Measurements from ENCODE around the gene TAF4. TPM values are rescaled to one million over a fixed set of nuclear protein-coding genes. Genes with fewer than 3 reads are reported as not detected.
A peak's percentile ranks its signal among the peaks of the same experiment; 100 is the strongest.

TAF4 gene
- total RNA-seq, 4 donors from 2014 or later: 13.9 to 22.0 (median 18.6) TPM

- no peak overlapping the region for H3K4me3 ChIP-seq (replicated peaks in 1 of 3)
- peaks cover 5 to 12% of the 10 kb centered on the region in 2 donors for H3K4me1 ChIP-seq
- no peaks in the 10 kb centered on the region for H3K27me3 ChIP-seq
- no peaks in the 10 kb centered on the region for H3K36me3 ChIP-seq
- H3K9me3 ChIP-seq: no peaks in the 10 kb centered on the region
- WGBS, 2 donors: 94 to 95% methylated on average over 14 of the region's 14 CpGs
- intact Hi-C loops (cut with DNase I): no loop called here
- TF ChIP-seq, protein P1, sequence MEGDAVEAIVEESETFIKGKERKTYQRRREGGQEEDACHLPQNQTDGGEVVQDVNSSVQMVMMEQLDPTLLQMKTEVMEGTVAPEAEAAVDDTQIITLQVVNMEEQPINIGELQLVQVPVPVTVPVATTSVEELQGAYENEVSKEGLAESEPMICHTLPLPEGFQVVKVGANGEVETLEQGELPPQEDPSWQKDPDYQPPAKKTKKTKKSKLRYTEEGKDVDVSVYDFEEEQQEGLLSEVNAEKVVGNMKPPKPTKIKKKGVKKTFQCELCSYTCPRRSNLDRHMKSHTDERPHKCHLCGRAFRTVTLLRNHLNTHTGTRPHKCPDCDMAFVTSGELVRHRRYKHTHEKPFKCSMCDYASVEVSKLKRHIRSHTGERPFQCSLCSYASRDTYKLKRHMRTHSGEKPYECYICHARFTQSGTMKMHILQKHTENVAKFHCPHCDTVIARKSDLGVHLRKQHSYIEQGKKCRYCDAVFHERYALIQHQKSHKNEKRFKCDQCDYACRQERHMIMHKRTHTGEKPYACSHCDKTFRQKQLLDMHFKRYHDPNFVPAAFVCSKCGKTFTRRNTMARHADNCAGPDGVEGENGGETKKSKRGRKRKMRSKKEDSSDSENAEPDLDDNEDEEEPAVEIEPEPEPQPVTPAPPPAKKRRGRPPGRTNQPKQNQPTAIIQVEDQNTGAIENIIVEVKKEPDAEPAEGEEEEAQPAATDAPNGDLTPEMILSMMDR (IDR thresholded peaks at IDR 0.05): no peak
- TF ChIP-seq POLR2A (IDR thresholded peaks at IDR 0.05): no peak
- DNase-seq: no peak
- no peak overlapping the region for H3K27ac ChIP-seq
These were observed 43.0 kb downstream of the TAF4 start for GRCh38 chr20:62022575-62023139.

DNA sequence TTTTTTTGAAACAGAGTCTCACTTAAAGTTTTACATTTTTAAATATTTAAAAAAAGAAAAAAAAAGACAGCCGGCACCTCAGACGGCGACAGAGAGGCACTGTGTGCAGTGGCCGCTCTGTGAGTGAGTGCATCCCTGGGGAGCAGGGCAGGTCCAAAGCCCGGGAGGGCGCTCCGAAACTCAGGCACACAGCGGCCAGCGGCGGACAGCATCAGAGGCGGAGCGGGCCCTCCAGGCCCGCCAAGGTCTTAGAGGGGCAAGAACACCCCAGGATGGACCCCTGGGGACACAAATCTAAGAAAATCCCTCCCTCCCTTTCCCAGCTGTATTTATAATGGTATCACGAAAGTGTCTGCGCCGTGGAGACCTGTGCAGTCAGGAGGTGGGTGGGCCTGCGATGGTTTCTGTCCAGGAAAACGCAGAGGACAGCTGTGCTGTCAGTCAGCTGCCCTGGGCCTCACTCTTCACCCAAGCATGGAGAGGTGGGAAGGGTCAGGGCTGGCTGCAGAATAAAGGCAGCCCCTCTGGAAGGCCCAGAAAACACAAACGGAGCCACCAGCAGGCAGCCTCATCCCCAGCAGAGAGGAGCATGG lies 43.8 kb downstream of the TAF4 start:
- Histone ChIP-seq H3K27ac (no peak overlapping the region), H3K4me3 (replicated peaks in 1 of 3) (no peak overlapping the region), H3K36me3 (no peaks in the 10 kb centered on the region), H3K27me3 (no peaks in the 10 kb centered on the region), H3K4me1 (peaks cover 5 to 12% of the 10 kb centered on the region in 2 donors), H3K9me3 (no peaks in the 10 kb centered on the region)
- DNase-seq: no peak
- intact Hi-C loops (cut with DNase I): no loop called here
- TF ChIP-seq, protein P1 (IDR thresholded peaks at IDR 0.05): no peak
- TF ChIP-seq POLR2A (IDR thresholded peaks at IDR 0.05): no peak
- 83 to 86% methylated on average over 18 to 19 of the region's 19 CpGs for WGBS, 2 donors

DNA sequence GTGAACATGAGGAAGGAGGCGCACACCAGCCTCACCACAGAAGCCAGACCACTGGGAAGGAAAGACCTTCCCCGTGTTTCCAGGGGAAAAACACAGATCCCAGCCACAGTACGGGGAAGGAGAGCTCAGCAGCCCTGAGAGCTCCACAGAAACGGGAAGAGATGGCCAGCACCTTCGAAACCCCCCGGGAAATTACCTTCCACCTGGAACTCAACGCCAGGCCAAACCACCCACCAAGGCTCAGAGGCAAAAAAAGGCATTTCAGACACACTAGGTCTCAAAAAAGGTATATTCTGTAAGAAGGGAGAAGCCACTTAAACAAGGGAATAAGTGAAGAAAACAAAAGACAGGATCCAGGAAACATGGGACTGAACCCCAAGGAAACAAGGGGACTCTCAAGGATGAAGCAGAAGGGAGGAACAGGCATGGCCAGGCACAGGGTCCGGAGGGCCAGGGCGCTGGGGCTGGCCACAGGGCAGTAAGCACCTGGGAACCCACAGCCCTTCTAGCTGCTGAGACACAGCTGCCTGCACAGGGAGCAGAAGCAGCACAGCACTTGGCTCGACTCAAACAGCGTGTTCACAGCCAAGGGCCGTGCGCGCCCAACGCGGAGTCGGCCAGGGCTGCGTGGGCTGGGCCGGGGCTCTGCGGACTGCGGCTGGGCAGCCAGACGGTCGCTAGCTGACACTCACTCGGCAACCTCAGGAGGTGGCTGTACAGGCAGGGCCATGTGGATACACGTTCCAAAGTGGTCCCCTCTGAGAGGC lies 44.6 kb downstream of the TAF4 start:
- intact Hi-C loops (cut with DNase I): no loop called here
- DNase-seq: peak; percentile 25 to 34
- H3K4me1 ChIP-seq: peaks cover 1 to 7% of the 10 kb centered on the region in 2 donors
- 64 to 72% methylated on average over 12 to 25 of the region's 25 CpGs for WGBS, 2 donors
- H3K9me3 ChIP-seq: no peaks in the 10 kb centered on the region
- H3K4me3 ChIP-seq (replicated peaks in 1 of 3): no peak overlapping the region
- H3K36me3 ChIP-seq: no peaks in the 10 kb centered on the region
- H3K27me3 ChIP-seq: no peaks in the 10 kb centered on the region
- H3K27ac ChIP-seq: no peak overlapping the region
- TF ChIP-seq, protein P1 (IDR thresholded peaks at IDR 0.05): no peak
- no peak for TF ChIP-seq POLR2A (IDR thresholded peaks at IDR 0.05)

DNA sequence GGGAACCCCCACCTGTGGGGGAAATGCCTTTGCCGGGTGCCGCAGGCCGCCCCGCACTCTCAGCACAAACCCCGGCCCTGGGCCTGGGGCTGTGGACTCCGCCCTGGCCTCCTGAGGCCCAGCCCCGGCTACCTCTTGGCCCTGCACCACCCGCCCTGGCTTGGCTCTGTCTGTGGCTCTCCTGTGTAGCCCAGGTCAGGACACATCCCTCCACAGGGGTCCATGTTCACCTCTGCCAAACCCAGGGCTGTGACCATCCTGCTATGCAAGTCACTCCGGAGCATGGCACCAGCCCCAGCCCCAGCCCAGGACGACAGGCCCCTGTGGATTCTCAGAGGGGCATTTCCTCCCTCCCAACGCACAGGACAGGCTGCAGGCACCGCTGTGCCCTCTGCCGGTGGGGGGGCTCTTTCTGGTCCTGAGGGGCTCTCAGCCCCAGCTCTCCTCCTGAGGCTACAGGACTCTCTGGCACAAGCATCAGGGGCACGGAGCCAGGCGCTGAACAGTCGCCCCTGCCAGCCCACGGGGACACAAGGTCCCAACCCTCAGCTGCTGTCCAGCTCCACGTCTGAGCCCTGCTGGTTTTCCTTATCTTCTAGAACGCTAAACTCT lies 45.7 kb downstream of the TAF4 start:
- WGBS, 2 donors: 73 to 74% methylated on average over 13 to 14 of the region's 19 CpGs
- DNase-seq: no peak
- Histone ChIP-seq H3K9me3 (no peaks in the 10 kb centered on the region), H3K27me3 (no peaks in the 10 kb centered on the region), H3K4me3 (replicated peaks in 1 of 3) (no peak overlapping the region), H3K4me1 (peaks cover 0 to 5% of the 10 kb centered on the region in 2 donors), H3K27ac (no peak overlapping the region), H3K36me3 (no peaks in the 10 kb centered on the region)
- intact Hi-C loops (cut with DNase I): no loop called here
- no peak for TF ChIP-seq POLR2A (IDR thresholded peaks at IDR 0.05)
- TF ChIP-seq, protein P1 (IDR thresholded peaks at IDR 0.05): no peak

Measured in thyroid gland (tissue), 4 donors.